Measurements from ENCODE around the gene GRID2. TPM values are rescaled to one million over a fixed set of nuclear protein-coding genes. Genes with fewer than 3 reads are reported as not detected.

The GRID2 gene
- polyA plus RNA-seq, 1 donor (not counting 4 experiments of a cell fraction or from before 2014, with no cell fraction given), result not detected

GRCh38 chr4:93169966-93170365, 866.2 kb downstream of the GRID2 start:
- Histone ChIP-seq H3K4me2 (ENCODE audit: control insufficient read depth, extremely low read depth, insufficient read depth, low read depth, low read length) (no peak overlapping the region), H2AFZ (ENCODE audit: control insufficient read depth, low read length) (no peak overlapping the region), H3K9me1 (ENCODE audit: control insufficient read depth, extremely low read depth, insufficient read depth, low read length) (no peaks in the 10 kb centered on the region), H4K20me1 (ENCODE audit: control insufficient read depth, extremely low read depth, insufficient read depth, low read length) (no peaks in the 10 kb centered on the region), H3K9ac (ENCODE audit: control insufficient read depth, extremely low read depth, insufficient read depth, low read length) (no peak overlapping the region), H3K4me1 (ENCODE audit: control insufficient read depth, extremely low read depth, insufficient read depth, low read length) (no peaks in the 10 kb centered on the region), H3K27me3 (ENCODE audit: control insufficient read depth, extremely low read depth, insufficient read depth, low read length) (no peaks in the 10 kb centered on the region), H3K9me3 (ENCODE audit: control insufficient read depth, low read depth, low read length) (no peaks in the 10 kb centered on the region), H3K27ac (ENCODE audit: control insufficient read depth, insufficient read depth, low read length) (no peak overlapping the region), H3K79me2 (ENCODE audit: control insufficient read depth, insufficient read depth, low read length) (no peaks in the 10 kb centered on the region), H3K4me3 (ENCODE audit: control insufficient read depth in 2 of 3, extremely low read depth in 1 of 3, insufficient read depth in 2 of 3, low read depth in 1 of 3, low read length in 3 of 3) (no peak overlapping the region), H3K36me3 (ENCODE audit: control insufficient read depth in 2 of 2, extremely low read depth in 1 of 2, insufficient read depth in 2 of 2, low read length in 2 of 2) (no peaks in the 10 kb centered on the region)
- dilution Hi-C loops (cut with MboI; ENCODE audit: extremely low pct_ligation_motif_present, low sequenced_read_pairs), result no loop called here
- DNase-seq (ENCODE audit: low read depth, low spot score) (no peak), FAIRE-seq (no peak)
- TF ChIP-seq EZH2 (IDR thresholded peaks at IDR 0.05; ENCODE audit: low read length), result no peak
- no peak for TF ChIP-seq CTCF (optimal IDR thresholded peaks at IDR 0.05 in 1 of 3, IDR thresholded peaks at IDR 0.05 in 1 of 3, conservative IDR thresholded peaks at IDR 0.05 in 1 of 3; ENCODE audit: extremely low read depth in 1 of 3, insufficient read depth in 2 of 3, low read length in 3 of 3)

- Histone ChIP-seq H3K79me2 (ENCODE audit: control insufficient read depth, insufficient read depth, low read length) (no peaks in the 10 kb centered on the region), H3K4me1 (ENCODE audit: control insufficient read depth, extremely low read depth, insufficient read depth, low read length) (no peaks in the 10 kb centered on the region), H3K27ac (ENCODE audit: control insufficient read depth, insufficient read depth, low read length) (no peak overlapping the region), H3K4me2 (ENCODE audit: control insufficient read depth, extremely low read depth, insufficient read depth, low read depth, low read length) (no peak overlapping the region), H3K9ac (ENCODE audit: control insufficient read depth, extremely low read depth, insufficient read depth, low read length) (no peak overlapping the region), H2AFZ (ENCODE audit: control insufficient read depth, low read length) (no peak overlapping the region), H3K4me3 (ENCODE audit: control insufficient read depth in 2 of 3, extremely low read depth in 1 of 3, insufficient read depth in 2 of 3, low read depth in 1 of 3, low read length in 3 of 3) (no peak overlapping the region), H3K9me3 (ENCODE audit: control insufficient read depth, low read depth, low read length) (no peaks in the 10 kb centered on the region), H3K9me1 (ENCODE audit: control insufficient read depth, extremely low read depth, insufficient read depth, low read length) (no peaks in the 10 kb centered on the region), H4K20me1 (ENCODE audit: control insufficient read depth, extremely low read depth, insufficient read depth, low read length) (no peaks in the 10 kb centered on the region), H3K27me3 (ENCODE audit: control insufficient read depth, extremely low read depth, insufficient read depth, low read length) (no peaks in the 10 kb centered on the region), H3K36me3 (ENCODE audit: control insufficient read depth in 2 of 2, extremely low read depth in 1 of 2, insufficient read depth in 2 of 2, low read length in 2 of 2) (no peaks in the 10 kb centered on the region)
- dilution Hi-C loops (cut with MboI; ENCODE audit: extremely low pct_ligation_motif_present, low sequenced_read_pairs), result no loop called here
- DNase-seq (ENCODE audit: low read depth, low spot score), result no peak
- TF ChIP-seq CTCF (optimal IDR thresholded peaks at IDR 0.05 in 1 of 3, IDR thresholded peaks at IDR 0.05 in 1 of 3, conservative IDR thresholded peaks at IDR 0.05 in 1 of 3; ENCODE audit: extremely low read depth in 1 of 3, insufficient read depth in 2 of 3, low read length in 3 of 3), result no peak
- no peak for TF ChIP-seq EZH2 (IDR thresholded peaks at IDR 0.05; ENCODE audit: low read length)
- no peak for FAIRE-seq
These were observed 870.8 kb downstream of the GRID2 start for GRCh38 chr4:93174598-93174997.
